Hepatocyte (in vitro differentiated cells): Measurements from ENCODE around the gene GRIN2C.

Experiments
- EZH2 ChIP-seq: fragments of 200-600 bp; sonication (generic); IDR thresholded peaks from 2 replicates; pipeline ENCODE4 v1.6.1; 2016; ENCODE audit warnings: antibody characterized with exemption, mild to moderate bottlenecking, borderline replicate concordance
- TF ChIP-seq, protein P1 (sequence below): fragments of 200-600 bp; sonication (generic); IDR thresholded peaks from 2 replicates; pipeline ENCODE4 v1.5.1; 2016; ENCODE audit warnings: antibody characterized with exemption, mild to moderate bottlenecking; ENCODE audit not compliant: poor library complexity

DNA sequence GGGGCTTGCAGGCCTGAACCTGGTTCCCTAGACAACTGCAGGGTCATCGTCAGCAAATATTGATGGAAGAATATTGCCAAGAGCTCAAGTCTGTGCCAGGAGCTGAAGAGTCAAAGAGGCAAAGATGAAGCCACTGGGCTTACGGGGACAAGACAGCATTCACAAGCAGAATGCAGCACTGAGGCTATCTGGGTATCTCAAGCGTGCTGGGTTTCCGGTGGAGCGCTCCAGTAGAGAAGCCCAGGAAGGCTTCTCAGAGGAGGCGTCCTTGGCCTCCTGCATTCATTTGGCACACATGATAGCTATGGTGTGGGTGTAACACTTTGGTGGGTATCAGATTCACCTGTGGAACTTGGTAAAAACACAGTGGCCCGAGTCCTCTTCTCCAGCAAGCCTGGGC, 30.9 kb upstream of the GRIN2C start:
- TF ChIP-seq, protein P1, sequence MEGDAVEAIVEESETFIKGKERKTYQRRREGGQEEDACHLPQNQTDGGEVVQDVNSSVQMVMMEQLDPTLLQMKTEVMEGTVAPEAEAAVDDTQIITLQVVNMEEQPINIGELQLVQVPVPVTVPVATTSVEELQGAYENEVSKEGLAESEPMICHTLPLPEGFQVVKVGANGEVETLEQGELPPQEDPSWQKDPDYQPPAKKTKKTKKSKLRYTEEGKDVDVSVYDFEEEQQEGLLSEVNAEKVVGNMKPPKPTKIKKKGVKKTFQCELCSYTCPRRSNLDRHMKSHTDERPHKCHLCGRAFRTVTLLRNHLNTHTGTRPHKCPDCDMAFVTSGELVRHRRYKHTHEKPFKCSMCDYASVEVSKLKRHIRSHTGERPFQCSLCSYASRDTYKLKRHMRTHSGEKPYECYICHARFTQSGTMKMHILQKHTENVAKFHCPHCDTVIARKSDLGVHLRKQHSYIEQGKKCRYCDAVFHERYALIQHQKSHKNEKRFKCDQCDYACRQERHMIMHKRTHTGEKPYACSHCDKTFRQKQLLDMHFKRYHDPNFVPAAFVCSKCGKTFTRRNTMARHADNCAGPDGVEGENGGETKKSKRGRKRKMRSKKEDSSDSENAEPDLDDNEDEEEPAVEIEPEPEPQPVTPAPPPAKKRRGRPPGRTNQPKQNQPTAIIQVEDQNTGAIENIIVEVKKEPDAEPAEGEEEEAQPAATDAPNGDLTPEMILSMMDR: no peak
- no peak for TF ChIP-seq EZH2
